Measurements from ENCODE around the gene PDE7B.

DNA sequence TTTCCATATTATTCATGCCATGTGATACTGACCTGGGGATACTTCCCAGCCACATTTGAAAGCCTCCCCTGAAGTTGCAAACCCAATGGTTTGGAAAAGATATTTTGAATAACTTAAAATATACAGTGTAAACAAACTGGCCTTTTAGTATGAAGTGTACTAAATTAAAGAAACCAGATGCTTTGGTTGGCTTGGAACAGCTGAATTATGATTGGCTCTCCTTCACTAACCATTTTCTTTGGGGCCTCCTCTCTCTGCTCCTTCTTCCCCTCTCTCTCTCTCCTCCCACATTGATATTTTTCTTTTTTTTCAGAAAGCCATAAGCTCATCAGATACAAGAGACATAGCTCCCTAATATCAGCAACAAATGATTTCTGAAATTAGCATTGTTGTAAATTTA lies 232.0 kb downstream of the PDE7B start:
- TF ChIP-seq, protein P1, sequence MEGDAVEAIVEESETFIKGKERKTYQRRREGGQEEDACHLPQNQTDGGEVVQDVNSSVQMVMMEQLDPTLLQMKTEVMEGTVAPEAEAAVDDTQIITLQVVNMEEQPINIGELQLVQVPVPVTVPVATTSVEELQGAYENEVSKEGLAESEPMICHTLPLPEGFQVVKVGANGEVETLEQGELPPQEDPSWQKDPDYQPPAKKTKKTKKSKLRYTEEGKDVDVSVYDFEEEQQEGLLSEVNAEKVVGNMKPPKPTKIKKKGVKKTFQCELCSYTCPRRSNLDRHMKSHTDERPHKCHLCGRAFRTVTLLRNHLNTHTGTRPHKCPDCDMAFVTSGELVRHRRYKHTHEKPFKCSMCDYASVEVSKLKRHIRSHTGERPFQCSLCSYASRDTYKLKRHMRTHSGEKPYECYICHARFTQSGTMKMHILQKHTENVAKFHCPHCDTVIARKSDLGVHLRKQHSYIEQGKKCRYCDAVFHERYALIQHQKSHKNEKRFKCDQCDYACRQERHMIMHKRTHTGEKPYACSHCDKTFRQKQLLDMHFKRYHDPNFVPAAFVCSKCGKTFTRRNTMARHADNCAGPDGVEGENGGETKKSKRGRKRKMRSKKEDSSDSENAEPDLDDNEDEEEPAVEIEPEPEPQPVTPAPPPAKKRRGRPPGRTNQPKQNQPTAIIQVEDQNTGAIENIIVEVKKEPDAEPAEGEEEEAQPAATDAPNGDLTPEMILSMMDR (IDR thresholded peaks at IDR 0.05; ENCODE audit: control extremely low read depth in 1 of 3, insufficient read depth in 1 of 3, low read depth in 1 of 3, low read length in 3 of 3): no peak
- TF ChIP-seq, protein P2, sequence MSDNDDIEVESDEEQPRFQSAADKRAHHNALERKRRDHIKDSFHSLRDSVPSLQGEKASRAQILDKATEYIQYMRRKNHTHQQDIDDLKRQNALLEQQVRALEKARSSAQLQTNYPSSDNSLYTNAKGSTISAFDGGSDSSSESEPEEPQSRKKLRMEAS (IDR thresholded peaks at IDR 0.05): no peak
- TF ChIP-seq SUZ12 (IDR thresholded peaks at IDR 0.05; ENCODE audit: low read length) (no peak), ASH2L (IDR thresholded peaks at IDR 0.05; ENCODE audit: low read length) (no peak), POLR2A (IDR thresholded peaks at IDR 0.05; ENCODE audit: control extremely low read depth in 1 of 2, low read depth in 2 of 2, low read length in 2 of 2) (no peak)
- TF ChIP-seq, protein P3, sequence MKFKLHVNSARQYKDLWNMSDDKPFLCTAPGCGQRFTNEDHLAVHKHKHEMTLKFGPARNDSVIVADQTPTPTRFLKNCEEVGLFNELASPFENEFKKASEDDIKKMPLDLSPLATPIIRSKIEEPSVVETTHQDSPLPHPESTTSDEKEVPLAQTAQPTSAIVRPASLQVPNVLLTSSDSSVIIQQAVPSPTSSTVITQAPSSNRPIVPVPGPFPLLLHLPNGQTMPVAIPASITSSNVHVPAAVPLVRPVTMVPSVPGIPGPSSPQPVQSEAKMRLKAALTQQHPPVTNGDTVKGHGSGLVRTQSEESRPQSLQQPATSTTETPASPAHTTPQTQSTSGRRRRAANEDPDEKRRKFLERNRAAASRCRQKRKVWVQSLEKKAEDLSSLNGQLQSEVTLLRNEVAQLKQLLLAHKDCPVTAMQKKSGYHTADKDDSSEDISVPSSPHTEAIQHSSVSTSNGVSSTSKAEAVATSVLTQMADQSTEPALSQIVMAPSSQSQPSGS (IDR thresholded peaks at IDR 0.05; ENCODE audit: low read length): no peak

Measured in H1 (cell line).